Left kidney (tissue), 2 donors: ENCODE results near the gene FAM110D. TPM values are rescaled to one million over a fixed set of nuclear protein-coding genes. Genes with fewer than 3 reads are reported as not detected.

Experiments
- DNase-seq: peaks from one replicate; pipeline ENCODE4 v3.0.0-alpha.2; 2013
- polyA plus RNA-seq: library from polyadenylated mRNA; unstranded; fragments of 120-200 nt; gene quantifications from one replicate; pipeline ENCODE4 v1.2.1, GENCODE V29; 2013; ENCODE audit not compliant: insufficient read length

FAM110D gene
- polyA plus RNA-seq, 1 donor = 0.63 TPM

GRCh38 chr1:26127235-26128163, 31.4 kb upstream of the FAM110D start:
- no peak for DNase-seq

- DNase-seq = no peak
Measured at GRCh38 chr1:26129778-26130177, 29.1 kb upstream of the FAM110D start.

- DNase-seq = no peak
Measured at GRCh38 chr1:26130695-26131094, 28.2 kb upstream of the FAM110D start.

GRCh38 chr1:26132128-26132833, 26.6 kb upstream of the FAM110D start:
- no peak for DNase-seq

- DNase-seq = no peak
Measured at GRCh38 chr1:26132834-26133167, 26.1 kb upstream of the FAM110D start.

GRCh38 chr1:26134466-26134865, 24.4 kb upstream of the FAM110D start:
- DNase-seq = no peak

GRCh38 chr1:26138974-26139558, 19.8 kb upstream of the FAM110D start:
- no peak for DNase-seq

GRCh38 chr1:26142159-26142558, 16.7 kb upstream of the FAM110D start:
- no peak for DNase-seq

- DNase-seq = peak; percentile 83
Measured at GRCh38 chr1:26145041-26145959, 13.6 kb upstream of the FAM110D start.

GRCh38 chr1:26145960-26146294, 13.0 kb upstream of the FAM110D start:
- DNase-seq = no peak

- no peak for DNase-seq
Measured at GRCh38 chr1:26148887-26149286, 10.0 kb upstream of the FAM110D start.

- no peak for DNase-seq
Measured at GRCh38 chr1:26153966-26154532, 4.8 kb upstream of the FAM110D start.

- no peak for DNase-seq
Measured at GRCh38 chr1:26154750-26155149, 4.1 kb upstream of the FAM110D start.

GRCh38 chr1:26155370-26156284, 3.3 kb upstream of the FAM110D start:
- DNase-seq = no peak

GRCh38 chr1:26156285-26157038, 2.4 kb upstream of the FAM110D start:
- no peak for DNase-seq

- DNase-seq = no peak
Measured at GRCh38 chr1:26158271-26158907, 490 bp upstream of the FAM110D start.

- DNase-seq = no peak
Measured at GRCh38 chr1:26159743-26160039, 812 bp downstream of the FAM110D start.

GRCh38 chr1:26160527-26161414, 1.9 kb downstream of the FAM110D start:
- no peak for DNase-seq
